K562 (cell line): Measurements from ENCODE around the gene LLGL1. TPM values are rescaled to one million over a fixed set of nuclear protein-coding genes. Genes with fewer than 3 reads are reported as not detected.

ENCODE experiments used
- ATAC-seq: fragments of 200-7000 bp; cut with Tn5 transposase; 3 replicates; pipeline ENCODE4 v1.9.1; 2020; ENCODE audit warnings: moderate library complexity
- BruUV-seq: library from RNA; stranded (reverse); fragments of 400-500 nt; replicated peaks from 2 replicates; lab custom pipeline; 2021; lab: Mats Ljungman, UMichigan
- CTCF ChIA-PET: fragments of 300-600 bp; formaldehyde crosslinking; extraction: SDS; loops from one replicate; lab custom pipeline; 2021; ENCODE audit warnings: low intra/inter-chr PET ratio; lab: Yijun Ruan, JAX
- POLR2A ChIA-PET: fragments of 300-600, 350-650 bp; sonication (Branson Sonifier 250); formaldehyde crosslinking; extraction: SDS; loops from one replicate; lab custom pipeline; 2021; ENCODE audit warnings: antibody characterized with exemption, inconsistent platforms; lab: Yijun Ruan, JAX
- DNase-seq, 4 experiments: peaks; one replicate each; pipeline versions ENCODE4 v3.0.0 to v3.0.0-alpha.2; 2011 to 2018; ENCODE audit warnings: low spot score in 3 of 4, mixed read lengths in 3 of 4; ENCODE audit errors: extremely low read depth in 1 of 4
- FAIRE-seq: peaks from 2 replicates; lab custom pipeline; 2011; peaks lifted over from hg19 to GRCh38; lab: Jason Lieb, UNC
- H2AFZ ChIP-seq: 2 replicates; pipeline ENCODE4 v1.6.0; 2011; ENCODE audit warnings: low read depth, low read length, control low read depth, inconsistent platforms
- H3K27ac ChIP-seq: fragments of 200-600 bp; 3 replicates; pipeline ENCODE4 v1.8.0; 2011; ENCODE audit warnings: low read depth, mild to moderate bottlenecking, control low read depth, inconsistent platforms, low read length, moderate library complexity, mixed read lengths; ENCODE audit errors: extremely low read depth
- H3K27me3 ChIP-seq, 2 experiments: fragments of 300-600 bp in 1 of 2; 2 replicates in 1 of 2; 3 replicates in 1 of 2; pipeline versions ENCODE4 v1.6.0 to v1.8.0; 2011; ENCODE audit warnings: inconsistent platforms in 2 of 2, low read length in 2 of 2, mild to moderate bottlenecking in 1 of 2, mixed read lengths in 1 of 2, moderate library complexity in 1 of 2; ENCODE audit not compliant: control insufficient read depth in 2 of 2, insufficient read depth in 2 of 2
- H3K36me3 ChIP-seq: fragments of 300-600 bp; 3 replicates; pipeline ENCODE4 v1.8.0; 2011; ENCODE audit warnings: mild to moderate bottlenecking, low read length, inconsistent platforms; ENCODE audit not compliant: control insufficient read depth, insufficient read depth
- H3K4me1 ChIP-seq, 2 experiments: fragments of 200-600 bp in 1 of 2; replicated peaks in 1 of 2; 2 replicates in 1 of 2; 3 replicates in 1 of 2; pipeline versions ENCODE4 v1.5.1 to v1.8.0; 2011; ENCODE audit warnings: inconsistent platforms in 2 of 2, low read length in 2 of 2, mild to moderate bottlenecking in 1 of 2, mixed read lengths in 1 of 2, moderate library complexity in 1 of 2; ENCODE audit not compliant: control insufficient read depth in 2 of 2, insufficient read depth in 2 of 2
- H3K4me2 ChIP-seq: 2 replicates; pipeline ENCODE4 v1.6.1; 2011; ENCODE audit warnings: low read length, control low read depth, inconsistent platforms, mixed read lengths; ENCODE audit not compliant: insufficient read depth
- H3K4me3 ChIP-seq: fragments of 200-600 bp; sonication (generic), shearing (Covaris generic); 2 replicates; pipeline ENCODE4 v1.5.1; 2016; ENCODE audit warnings: control low read depth, inconsistent platforms
- H3K79me2 ChIP-seq: fragments of 200-600 bp; 3 replicates; pipeline ENCODE4 v1.8.0; 2011; ENCODE audit warnings: low read length, inconsistent platforms; ENCODE audit not compliant: control insufficient read depth, insufficient read depth
- H3K9ac ChIP-seq, 2 experiments: 2 replicates each; pipeline versions ENCODE4 v1.6.0 to v1.6.1; 2011; ENCODE audit warnings: low read depth in 2 of 2, low read length in 2 of 2, control low read depth in 1 of 2, inconsistent platforms in 1 of 2, mild to moderate bottlenecking in 1 of 2, mixed read lengths in 1 of 2; ENCODE audit not compliant: insufficient read depth in 1 of 2
- H3K9me1 ChIP-seq: one replicate; pipeline ENCODE4 v1.6.0; 2011; ENCODE audit warnings: inconsistent platforms, mild to moderate bottlenecking, low read length, moderate library complexity; ENCODE audit not compliant: control insufficient read depth, insufficient read depth
- H3K9me3 ChIP-seq: replicated peaks from 2 replicates; pipeline ENCODE4 v1.5.1; 2011; ENCODE audit warnings: low read depth, low read length, inconsistent platforms; ENCODE audit not compliant: control insufficient read depth, insufficient read depth
- H4K20me1 ChIP-seq: replicated peaks from 2 replicates; pipeline ENCODE4 v1.6.1; 2011; ENCODE audit warnings: low read length, inconsistent platforms, mixed read lengths; ENCODE audit not compliant: control insufficient read depth, insufficient read depth
- NR2C1 ChIP-seq, 2 experiments: fragments of 450-650 bp; IDR thresholded peaks; 2 replicates each; pipeline ENCODE4 v1.6.1; 2017; ENCODE audit warnings: mild to moderate bottlenecking in 2 of 2, antibody characterized with exemption in 1 of 2, inconsistent platforms in 1 of 2, missing compliant biosample characterization in 1 of 2, missing genetic modification characterization in 1 of 2
- SMC3 ChIP-seq: conservative IDR thresholded peaks from 2 replicates; pipeline ENCODE4 v1.6.1; 2011; ENCODE audit warnings: low read depth, low read length, improper control_type of control experiment; ENCODE audit not compliant: insufficient read depth
- WGBS: fragments of 100-300 bp; shearing (Covaris generic); methylation state at CpG from one replicate; pipeline ENCODE4 v1.1.6; 2016; ENCODE audit warnings: low coverage, mixed read lengths; ENCODE audit not compliant: insufficient coverage; ENCODE audit errors: missing lambda C conversion rate; 5-methylcytosine and 5-hydroxymethylcytosine counted together
- in situ Hi-C: fragments of 300-500 bp; cut with MboI; formaldehyde crosslinking; loops from 4 replicates; pipeline ENCODE4 v1.15.0; 2018; ENCODE audit warnings: inconsistent platforms, mixed read lengths
- intact Hi-C: fragments of 100-400 bp; cut with micrococcal nuclease; formaldehyde crosslinking; loops from 2 replicates; pipeline ENCODE4 v1.14.2; 2022
- polyA plus RNA-seq, 8 experiments: library from polyadenylated mRNA; depleted of rRNA in 4 of 8; stranded (reverse) in 5 of 8; unstranded in 3 of 8; fragments of >200 nt; fragmentation: Nextera tagmentation in 2 of 8; fragmentation: Illumina TruSeq in 1 of 8; extraction: Ambion mirVana in 2 of 8; extraction: Trizol in 1 of 8; gene quantifications; 2 replicates each; pipeline versions ENCODE4 v1.2.1 to v1.2.3, GENCODE V29; 2011 to 2014; ENCODE audit warnings: inconsistent platforms in 1 of 8, missing spikeins in 1 of 8
- total RNA-seq, 7 experiments: library from RNA; depleted of rRNA in 6 of 7; stranded (reverse); fragments of >200 nt in 6 of 7; fragmentation: Illumina TruSeq in 2 of 7; extraction: Trizol in 2 of 7; gene quantifications; 2 replicates each; pipeline versions ENCODE4 v1.2.1 to v1.2.3, GENCODE V29; 2011 to 2021; ENCODE audit warnings: low replicate concordance in 1 of 7
- TF ChIP-seq, protein P1 (sequence below): sonication (generic); formaldehyde crosslinking; IDR thresholded peaks from 2 replicates; pipeline ENCODE4 v1.8.1; 2022; ENCODE audit warnings: missing genetic modification reagents
- TF ChIP-seq, protein P2 (sequence below): sonication (generic); formaldehyde crosslinking; IDR thresholded peaks from 2 replicates; pipeline ENCODE4 v1.8.0; 2022; ENCODE audit warnings: missing genetic modification reagents, mild to moderate bottlenecking, moderate library complexity, borderline replicate concordance
- TF ChIP-seq, protein P3 (sequence below), 2 experiments: fragments of 450-650 bp; IDR thresholded peaks; 2 replicates each; pipeline ENCODE4 v1.6.1; 2018; ENCODE audit warnings: mild to moderate bottlenecking in 2 of 2, low read depth in 1 of 2; ENCODE audit not compliant: partially characterized antibody in 2 of 2

The LLGL1 gene
- total and polyA plus RNA-seq, 9 of the 15 experiments (the other 6 are each of a cell fraction or from before 2014, with no cell fraction given) = 0.11 to 12.9 (median 5.3) TPM; not detected in 1

GRCh38 chr17:18224387-18225120 lies 881 bp upstream of the LLGL1 start:
- Histone ChIP-seq H3K4me3 (no peak overlapping the region), H3K9ac (peak overlapping the region; percentile 36 to 76; a peak in 2 of 4 replicates), H3K4me1 (peaks cover 4 to 32% of the 10 kb centered on the region in 2 experiments; a peak in 3 of 5 replicates), H3K27ac (peak overlapping the region; percentile 27; the same call in 1 of the 3 replicates), H3K9me3 (no peaks in the 10 kb centered on the region), H3K4me2 (peak overlapping the region; percentile 77), H3K79me2 (peaks cover 8% of the 10 kb centered on the region; the same call in 2 of the 3 replicates), H3K27me3 (no peaks in the 10 kb centered on the region), H2AFZ (peak overlapping the region; percentile 98), H3K36me3 (no peaks in the 10 kb centered on the region), H4K20me1 (no peaks in the 10 kb centered on the region), H3K9me1 (peaks cover 3% of the 10 kb centered on the region)
- in situ Hi-C loops = loop anchor here (25.0 kb wide), 1 partner anchor 338 kb away; no protein-coding TSS in a partner anchor
- TF ChIP-seq, protein P1, sequence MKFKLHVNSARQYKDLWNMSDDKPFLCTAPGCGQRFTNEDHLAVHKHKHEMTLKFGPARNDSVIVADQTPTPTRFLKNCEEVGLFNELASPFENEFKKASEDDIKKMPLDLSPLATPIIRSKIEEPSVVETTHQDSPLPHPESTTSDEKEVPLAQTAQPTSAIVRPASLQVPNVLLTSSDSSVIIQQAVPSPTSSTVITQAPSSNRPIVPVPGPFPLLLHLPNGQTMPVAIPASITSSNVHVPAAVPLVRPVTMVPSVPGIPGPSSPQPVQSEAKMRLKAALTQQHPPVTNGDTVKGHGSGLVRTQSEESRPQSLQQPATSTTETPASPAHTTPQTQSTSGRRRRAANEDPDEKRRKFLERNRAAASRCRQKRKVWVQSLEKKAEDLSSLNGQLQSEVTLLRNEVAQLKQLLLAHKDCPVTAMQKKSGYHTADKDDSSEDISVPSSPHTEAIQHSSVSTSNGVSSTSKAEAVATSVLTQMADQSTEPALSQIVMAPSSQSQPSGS (CRISPR knock-in tag) = no peak
- TF ChIP-seq SMC3 (no peak), NR2C1 (IDR thresholded peaks at IDR 0.05) (peak; percentile 70), NR2C1 (tag; IDR thresholded peaks at IDR 0.05) (peak; percentile 62)
- TF ChIP-seq, protein P2, sequence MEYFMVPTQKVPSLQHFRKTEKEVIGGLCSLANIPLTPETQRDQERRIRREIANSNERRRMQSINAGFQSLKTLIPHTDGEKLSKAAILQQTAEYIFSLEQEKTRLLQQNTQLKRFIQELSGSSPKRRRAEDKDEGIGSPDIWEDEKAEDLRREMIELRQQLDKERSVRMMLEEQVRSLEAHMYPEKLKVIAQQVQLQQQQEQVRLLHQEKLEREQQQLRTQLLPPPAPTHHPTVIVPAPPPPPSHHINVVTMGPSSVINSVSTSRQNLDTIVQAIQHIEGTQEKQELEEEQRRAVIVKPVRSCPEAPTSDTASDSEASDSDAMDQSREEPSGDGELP = peak; percentile 4; the same call in 1 of the 2 replicates
- TF ChIP-seq, protein P3, sequence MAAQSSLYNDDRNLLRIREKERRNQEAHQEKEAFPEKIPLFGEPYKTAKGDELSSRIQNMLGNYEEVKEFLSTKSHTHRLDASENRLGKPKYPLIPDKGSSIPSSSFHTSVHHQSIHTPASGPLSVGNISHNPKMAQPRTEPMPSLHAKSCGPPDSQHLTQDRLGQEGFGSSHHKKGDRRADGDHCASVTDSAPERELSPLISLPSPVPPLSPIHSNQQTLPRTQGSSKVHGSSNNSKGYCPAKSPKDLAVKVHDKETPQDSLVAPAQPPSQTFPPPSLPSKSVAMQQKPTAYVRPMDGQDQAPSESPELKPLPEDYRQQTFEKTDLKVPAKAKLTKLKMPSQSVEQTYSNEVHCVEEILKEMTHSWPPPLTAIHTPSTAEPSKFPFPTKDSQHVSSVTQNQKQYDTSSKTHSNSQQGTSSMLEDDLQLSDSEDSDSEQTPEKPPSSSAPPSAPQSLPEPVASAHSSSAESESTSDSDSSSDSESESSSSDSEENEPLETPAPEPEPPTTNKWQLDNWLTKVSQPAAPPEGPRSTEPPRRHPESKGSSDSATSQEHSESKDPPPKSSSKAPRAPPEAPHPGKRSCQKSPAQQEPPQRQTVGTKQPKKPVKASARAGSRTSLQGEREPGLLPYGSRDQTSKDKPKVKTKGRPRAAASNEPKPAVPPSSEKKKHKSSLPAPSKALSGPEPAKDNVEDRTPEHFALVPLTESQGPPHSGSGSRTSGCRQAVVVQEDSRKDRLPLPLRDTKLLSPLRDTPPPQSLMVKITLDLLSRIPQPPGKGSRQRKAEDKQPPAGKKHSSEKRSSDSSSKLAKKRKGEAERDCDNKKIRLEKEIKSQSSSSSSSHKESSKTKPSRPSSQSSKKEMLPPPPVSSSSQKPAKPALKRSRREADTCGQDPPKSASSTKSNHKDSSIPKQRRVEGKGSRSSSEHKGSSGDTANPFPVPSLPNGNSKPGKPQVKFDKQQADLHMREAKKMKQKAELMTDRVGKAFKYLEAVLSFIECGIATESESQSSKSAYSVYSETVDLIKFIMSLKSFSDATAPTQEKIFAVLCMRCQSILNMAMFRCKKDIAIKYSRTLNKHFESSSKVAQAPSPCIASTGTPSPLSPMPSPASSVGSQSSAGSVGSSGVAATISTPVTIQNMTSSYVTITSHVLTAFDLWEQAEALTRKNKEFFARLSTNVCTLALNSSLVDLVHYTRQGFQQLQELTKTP (IDR thresholded peaks at IDR 0.05; ENCODE audit: low read depth in 1 of 2, partially characterized antibody in 2 of 2) = no peak
- POLR2A ChIA-PET = no interaction called here
- 38% methylated on average over 16 of the region's 23 CpGs for WGBS
- CTCF ChIA-PET = no interaction called here
- no TSS peak for BruUV-seq
- no peak for FAIRE-seq
- peak in 1 of 4 experiments; percentile 21 for DNase-seq
- intact Hi-C loops = no loop called here
- no peak for ATAC-seq
